Measurements from ENCODE around the gene TBC1D4.

The TBC1D4 gene, protein sequence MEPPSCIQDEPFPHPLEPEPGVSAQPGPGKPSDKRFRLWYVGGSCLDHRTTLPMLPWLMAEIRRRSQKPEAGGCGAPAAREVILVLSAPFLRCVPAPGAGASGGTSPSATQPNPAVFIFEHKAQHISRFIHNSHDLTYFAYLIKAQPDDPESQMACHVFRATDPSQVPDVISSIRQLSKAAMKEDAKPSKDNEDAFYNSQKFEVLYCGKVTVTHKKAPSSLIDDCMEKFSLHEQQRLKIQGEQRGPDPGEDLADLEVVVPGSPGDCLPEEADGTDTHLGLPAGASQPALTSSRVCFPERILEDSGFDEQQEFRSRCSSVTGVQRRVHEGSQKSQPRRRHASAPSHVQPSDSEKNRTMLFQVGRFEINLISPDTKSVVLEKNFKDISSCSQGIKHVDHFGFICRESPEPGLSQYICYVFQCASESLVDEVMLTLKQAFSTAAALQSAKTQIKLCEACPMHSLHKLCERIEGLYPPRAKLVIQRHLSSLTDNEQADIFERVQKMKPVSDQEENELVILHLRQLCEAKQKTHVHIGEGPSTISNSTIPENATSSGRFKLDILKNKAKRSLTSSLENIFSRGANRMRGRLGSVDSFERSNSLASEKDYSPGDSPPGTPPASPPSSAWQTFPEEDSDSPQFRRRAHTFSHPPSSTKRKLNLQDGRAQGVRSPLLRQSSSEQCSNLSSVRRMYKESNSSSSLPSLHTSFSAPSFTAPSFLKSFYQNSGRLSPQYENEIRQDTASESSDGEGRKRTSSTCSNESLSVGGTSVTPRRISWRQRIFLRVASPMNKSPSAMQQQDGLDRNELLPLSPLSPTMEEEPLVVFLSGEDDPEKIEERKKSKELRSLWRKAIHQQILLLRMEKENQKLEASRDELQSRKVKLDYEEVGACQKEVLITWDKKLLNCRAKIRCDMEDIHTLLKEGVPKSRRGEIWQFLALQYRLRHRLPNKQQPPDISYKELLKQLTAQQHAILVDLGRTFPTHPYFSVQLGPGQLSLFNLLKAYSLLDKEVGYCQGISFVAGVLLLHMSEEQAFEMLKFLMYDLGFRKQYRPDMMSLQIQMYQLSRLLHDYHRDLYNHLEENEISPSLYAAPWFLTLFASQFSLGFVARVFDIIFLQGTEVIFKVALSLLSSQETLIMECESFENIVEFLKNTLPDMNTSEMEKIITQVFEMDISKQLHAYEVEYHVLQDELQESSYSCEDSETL (N-terminal part only)

DNA sequence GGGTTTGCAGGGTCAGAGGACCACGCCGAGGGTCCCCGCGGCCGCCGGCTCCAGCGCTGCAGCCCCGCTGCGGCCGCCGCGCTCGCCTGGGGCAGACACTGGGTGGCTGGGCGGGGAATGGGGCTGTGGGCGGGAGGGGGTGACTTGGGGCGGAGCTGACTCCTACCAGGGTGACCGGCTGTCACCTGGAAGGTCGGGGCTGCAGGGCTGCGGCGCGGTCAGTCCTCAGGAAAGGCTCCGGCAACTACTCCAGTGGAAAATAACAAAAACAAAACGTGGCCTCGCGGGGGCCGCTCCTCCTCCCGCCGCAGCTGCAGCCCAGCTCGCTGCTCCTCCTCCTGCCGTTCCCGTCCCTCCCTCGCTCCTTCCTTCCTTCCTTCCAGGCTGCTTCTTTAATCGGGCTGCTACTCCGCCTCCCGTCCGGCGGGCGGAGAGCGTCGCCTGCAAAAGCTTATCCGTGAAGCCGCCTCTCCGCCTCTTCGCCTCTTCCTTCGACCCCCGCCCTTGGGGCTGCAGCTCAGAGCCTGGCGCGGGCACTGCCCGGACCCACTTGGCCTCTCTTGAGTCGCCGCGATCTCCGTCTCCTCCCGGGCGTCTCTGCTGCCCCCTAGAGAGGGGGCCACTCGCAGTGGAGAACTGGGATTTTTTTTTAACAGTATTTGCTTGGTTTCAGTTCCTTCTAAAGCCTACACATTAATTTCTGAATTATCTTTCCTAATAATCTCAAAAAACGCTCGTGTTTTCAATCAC is at the start of gene TBC1D4:
TBC1D4 (minus strand) TSS at position 100 of the 750 bp plus-strand sequence. CDS start 402 bp downstream, outside the sequence.
- DNase-seq (ENCODE audit: extremely low read depth in 1 of 2, low read depth in 1 of 2), result peak in 1 of 2 donors; percentile 34

DNA sequence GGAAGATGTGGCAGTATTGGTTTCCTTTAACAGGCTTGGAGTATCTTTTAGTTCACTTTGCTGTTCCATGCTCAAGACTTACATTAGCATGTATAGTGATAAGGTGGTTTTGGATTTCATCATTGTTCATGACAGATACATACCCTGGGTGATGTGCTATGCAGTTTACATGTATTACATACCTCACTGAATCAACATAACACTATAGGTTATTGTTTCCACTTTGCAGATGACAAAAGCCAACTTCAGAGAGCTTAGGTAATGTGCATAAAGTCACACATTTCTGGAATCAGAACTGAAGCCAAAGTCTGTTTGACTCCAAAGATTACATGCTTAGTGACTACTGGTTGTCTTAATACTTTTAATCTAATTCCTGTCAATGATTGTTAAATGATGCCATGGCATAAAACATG is 48.6 kb upstream of the TBC1D4 start:
- DNase-seq (ENCODE audit: extremely low read depth in 1 of 2, low read depth in 1 of 2), result no peak

DNA sequence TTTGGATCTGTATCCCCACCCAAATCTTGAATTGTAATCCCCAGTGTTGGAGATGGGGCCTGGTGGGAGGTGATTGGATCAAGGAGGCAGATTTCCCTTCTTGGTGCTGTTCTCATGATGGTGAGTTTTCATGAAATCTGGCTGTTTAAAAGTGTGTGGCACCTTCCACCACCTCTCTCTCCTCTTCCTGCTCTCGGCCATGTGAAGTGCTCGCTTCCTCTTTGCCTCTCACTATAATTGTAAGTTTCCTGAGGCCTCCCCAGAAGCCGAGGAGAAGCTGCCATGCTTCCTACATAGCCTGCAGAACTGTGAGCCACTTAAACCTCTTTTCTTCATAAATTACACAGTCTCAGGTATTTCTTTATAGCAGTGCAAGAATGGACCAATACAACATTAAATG is 40.0 kb upstream of the TBC1D4 start:
- no peak for DNase-seq (ENCODE audit: extremely low read depth in 1 of 2, low read depth in 1 of 2)

DNA sequence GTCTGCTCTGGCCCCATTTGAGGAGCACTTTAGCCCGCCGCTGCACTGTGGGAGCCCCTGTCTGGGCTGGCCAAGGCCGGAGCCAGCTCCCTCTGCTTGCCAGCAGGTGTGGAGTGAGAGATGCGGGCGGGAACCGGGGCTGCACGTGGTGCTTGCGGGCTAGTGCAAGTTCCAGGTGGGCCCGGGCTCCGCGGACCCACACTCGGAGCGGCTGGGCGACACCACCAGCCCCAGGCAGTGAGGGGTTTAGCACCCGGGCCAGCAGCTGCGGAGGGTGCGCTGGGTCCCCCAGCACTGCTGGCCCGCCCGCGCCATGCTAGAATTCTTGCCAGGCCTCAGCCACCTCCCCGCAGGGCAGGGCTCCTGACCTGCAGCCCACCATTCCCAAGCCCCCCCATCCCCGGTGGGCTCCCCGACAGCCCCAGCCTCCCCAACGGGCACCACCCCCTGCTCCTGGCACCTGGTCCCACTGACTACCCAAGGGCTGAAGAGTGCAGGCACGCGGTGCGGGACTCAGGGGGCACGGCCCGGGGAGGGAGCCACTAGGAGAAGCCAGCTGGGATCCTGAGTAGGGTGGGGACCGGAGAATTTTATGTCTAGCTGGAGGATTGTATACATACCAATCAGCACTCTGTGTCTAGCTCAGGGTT is 36.6 kb upstream of the TBC1D4 start:
- DNase-seq (ENCODE audit: extremely low read depth in 1 of 2, low read depth in 1 of 2), result no peak

DNA sequence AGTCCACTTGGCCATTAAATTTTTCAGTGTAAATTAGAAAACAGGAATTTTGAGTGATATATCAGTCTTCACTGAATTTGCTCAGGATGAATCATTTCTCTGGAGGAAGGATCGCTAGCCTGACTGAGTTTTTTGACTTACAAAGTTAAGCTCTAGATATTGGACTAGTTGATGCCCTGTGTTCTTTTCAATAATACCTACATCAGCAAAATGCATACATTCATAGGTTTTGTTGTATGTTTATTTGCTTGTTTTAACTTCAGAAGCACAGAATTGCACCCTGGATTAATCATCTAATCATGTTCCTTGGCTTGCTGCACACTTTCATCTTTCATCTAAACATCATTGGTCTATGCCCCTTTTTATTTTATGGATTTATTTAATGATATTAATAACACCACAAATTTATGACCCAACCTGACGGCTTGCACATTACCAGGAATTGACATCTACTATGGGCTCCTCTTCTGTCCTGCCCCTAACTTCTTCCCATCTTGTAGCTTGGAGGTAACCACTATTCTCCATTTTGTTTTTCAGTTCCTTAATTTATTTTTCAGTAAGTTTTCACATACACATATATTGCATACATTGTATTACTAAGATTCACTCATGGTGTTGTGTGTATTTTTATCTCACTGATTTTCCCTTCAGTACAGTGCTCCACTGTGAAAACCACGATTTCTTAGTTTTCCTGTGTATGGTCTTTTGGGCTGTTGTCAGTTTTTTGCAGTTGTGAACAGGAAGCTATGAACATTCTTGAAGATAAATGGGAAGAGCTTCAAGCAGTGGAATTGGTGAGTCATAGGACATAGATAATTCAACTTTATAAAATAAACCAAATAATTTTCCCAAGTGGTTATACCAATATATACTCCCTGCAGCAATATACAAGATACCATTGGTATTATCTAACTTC is 32.4 kb upstream of the TBC1D4 start:
- no peak for DNase-seq (ENCODE audit: extremely low read depth in 1 of 2, low read depth in 1 of 2)

DNA sequence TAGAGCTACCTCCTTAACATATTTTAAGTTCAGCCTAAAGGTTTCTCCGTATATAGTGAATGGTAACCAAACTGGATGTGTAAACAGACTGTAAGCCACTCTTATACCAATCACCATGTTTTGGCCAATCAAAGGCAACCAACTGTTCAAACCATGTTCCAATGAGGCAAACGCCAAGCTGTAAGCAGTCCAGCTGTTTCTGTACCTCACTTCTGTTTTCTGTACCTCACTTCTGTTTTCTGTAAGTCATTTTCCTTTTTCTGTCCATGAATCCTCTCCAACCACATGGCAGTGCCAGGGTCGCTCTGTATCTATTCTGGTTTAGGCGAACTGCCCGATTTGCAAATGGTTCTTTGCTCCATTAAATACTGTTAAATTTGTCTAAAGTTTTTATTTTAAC is 31.3 kb upstream of the TBC1D4 start:
- no peak for DNase-seq (ENCODE audit: extremely low read depth in 1 of 2, low read depth in 1 of 2)

DNA sequence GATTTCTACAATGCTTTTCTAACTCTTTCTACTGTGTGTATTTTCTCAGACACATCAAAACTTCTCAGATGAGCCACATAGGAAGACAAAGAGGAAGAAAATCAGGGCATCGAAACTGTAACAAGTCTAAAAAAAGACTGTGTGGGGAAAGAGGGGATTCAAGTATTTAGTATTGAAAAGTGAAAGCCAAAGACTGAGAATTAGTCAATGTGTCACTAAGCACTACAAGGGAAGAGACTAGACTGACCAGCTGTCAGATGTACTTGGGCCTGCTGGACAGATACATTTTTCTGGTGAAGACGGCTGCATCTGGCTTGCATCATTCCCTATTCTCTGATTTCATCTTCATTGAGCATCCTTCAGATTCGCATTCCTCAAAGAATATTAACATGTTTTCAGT is 30.3 kb upstream of the TBC1D4 start:
- no peak for DNase-seq (ENCODE audit: extremely low read depth in 1 of 2, low read depth in 1 of 2)

DNA sequence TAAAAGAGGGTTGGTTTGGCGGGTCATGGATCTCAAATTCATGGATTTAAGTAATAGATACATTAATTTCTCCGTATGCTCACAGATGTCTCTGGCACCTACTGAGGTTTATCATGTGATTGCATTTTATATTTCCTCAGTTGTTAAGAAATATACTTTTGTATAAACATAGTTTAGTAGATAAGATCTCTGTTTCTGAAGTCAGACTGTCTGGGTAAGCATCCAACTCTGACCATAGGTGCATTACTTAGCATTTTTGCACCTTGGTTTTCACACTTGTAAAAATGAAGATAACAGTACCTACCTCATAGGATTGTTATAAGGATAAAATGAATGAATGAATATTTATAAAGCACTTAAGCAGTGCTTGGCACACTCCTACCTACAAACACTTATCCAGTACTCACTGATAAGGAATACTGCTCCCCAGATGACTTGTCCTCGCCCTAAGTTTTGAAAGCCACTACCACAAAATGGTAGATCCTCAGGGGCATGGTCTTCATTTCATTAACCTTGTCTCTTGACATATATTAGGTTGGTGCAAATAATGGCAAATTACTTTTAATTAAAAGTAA is 29.2 kb upstream of the TBC1D4 start:
- no peak for DNase-seq (ENCODE audit: extremely low read depth in 1 of 2, low read depth in 1 of 2)

DNA sequence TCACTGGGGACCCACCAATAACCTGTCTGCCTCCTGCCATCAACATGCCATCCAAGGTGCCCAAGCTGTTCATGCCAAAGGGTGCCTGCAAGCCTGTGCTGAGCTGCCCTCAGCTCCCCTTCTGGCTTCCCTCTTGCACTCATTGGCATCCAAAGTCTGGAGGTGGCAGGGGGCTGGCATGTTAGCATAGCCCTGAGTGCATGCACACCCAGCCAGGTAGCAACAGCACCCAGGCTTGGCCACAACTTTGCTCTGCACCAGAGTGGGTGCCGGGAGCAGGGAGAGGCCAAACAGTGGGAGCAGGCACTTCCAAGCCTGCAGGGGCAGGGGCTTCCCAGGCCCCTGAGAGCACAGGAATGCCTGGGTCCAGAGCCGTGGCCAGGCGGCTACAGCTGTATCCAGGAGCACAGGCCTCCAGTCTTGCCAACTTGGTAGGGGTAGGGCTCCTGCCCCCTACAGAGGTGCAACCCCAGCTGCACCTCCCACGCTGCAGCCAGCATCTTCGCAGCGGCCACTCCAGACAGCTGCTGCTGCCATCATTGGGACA is 26.1 kb upstream of the TBC1D4 start:
- DNase-seq (ENCODE audit: extremely low read depth in 1 of 2, low read depth in 1 of 2), result no peak

DNA sequence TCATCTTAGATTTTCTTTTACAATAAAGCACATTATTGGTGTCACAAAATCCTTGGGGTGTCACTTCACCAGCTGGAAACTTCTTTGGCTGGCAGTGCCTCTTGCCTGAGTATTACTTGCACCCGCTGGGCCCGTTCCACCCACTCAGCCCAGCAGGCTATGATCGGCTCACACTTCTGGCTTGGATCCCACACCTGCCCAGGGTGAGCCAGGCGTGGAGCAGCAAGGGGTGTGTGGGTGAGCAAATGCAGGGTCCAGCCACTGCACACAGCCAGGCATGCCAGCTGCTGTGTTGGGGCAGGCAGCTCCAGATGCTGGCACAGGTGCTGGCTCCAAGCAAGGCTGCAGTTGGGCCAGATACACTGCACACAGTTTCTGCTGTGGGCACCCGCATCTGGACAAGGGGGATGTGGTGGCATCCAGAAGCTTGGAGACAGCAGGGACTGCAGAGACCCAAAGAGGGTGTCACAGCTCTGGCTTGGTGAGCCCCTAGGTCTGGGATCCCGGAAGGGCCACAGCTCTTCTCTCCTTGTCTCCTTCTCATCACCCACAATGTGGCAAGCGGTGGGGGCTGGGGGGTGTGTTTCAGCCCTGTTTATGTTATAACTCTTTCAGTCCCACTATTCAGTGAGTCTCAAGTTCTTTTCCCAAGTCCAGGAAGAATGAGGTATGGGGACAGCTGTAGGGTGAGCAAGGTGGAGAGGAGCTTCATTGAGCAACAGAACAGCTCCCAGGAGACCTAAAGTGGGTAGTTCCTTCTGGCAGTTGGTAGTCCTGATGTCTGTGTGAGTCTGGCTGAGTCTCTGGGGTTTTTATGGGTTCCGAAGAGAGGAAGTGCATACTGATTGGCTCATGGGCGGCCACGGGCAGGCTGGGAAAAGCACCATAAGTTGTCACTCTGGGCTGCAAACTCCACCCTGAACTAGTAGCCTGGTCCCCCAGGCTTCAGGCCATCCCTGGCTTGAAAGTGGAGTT is 25.3 kb upstream of the TBC1D4 start:
- DNase-seq (ENCODE audit: extremely low read depth in 1 of 2, low read depth in 1 of 2), result no peak

DNA sequence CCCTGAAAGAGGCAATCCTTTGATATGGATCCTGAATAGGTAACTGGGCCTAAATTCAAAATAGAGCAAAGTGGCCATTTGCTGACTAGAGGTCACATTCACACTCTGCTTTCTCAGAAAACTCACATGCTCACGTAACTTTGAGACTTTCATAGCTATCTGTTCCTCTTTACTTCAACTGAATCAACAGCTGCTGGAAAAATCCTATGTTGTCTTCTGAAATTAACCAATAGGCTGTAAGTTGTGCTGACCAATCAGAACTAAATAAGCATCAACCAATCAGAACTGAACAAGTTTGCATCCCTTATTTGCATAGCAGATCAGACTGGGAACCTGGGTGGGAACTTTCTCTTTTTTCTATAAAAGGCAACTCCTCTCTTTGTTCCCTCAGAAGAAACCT is 24.0 kb upstream of the TBC1D4 start:
- DNase-seq (ENCODE audit: extremely low read depth in 1 of 2, low read depth in 1 of 2), result no peak

DNA sequence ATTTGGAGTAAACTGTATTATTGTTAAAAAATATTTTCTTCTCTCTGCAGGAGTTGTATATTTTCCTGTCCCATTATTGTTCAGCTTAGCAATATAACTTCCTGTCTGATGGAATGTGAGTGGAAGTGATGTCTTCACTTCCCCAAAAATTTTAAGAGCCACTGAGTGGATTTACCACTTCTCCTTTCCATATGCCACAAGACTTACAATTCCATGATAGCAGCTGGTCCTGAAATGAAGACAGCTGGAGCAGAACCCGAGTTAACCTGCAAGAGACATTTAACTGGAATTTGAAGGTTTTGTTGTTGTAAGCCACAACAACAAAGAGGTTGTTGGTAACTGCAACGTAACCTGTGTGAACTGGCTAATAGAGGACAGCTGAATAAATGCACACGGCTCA is 23.4 kb upstream of the TBC1D4 start:
- DNase-seq (ENCODE audit: extremely low read depth in 1 of 2, low read depth in 1 of 2), result no peak

DNA sequence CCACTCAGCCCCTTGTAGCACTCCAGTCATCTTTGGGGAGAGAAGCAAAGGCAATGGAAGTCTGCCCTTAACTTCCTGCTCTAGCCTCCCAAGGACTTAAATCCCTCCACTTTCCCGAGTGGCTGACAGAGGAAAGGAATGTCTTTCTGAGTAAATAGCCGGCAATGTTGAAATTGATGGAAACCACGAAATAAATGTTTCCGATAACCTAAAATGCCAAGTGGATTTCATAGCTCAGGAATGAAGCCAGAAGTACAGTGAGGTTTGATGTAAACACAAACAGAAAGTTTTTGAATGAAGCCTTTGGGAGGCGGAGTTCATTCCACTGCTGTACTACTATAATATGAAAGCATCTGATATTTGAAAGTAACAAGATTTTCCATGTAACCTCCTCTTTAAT is 14.0 kb upstream of the TBC1D4 start:
- no peak for DNase-seq (ENCODE audit: extremely low read depth in 1 of 2, low read depth in 1 of 2)

DNA sequence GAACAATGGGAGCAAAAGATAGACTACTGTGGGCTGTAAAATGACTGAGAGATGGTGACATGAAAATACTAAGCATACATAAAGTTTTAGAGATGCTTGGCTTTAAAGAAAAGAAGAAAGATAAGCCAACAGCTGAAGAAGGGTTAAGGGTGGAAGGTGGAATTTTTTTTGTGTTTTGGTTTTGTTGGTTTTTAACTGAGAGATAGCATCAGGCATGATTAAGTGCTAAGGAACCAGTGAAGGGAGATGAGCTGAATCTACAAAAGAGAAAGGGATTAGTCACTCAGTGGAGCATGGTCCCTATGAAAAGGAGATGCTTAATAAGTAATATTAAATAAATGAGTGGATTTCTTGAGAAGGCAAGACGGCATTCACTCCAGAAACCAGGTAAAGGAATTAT is 12.5 kb upstream of the TBC1D4 start:
- no peak for DNase-seq (ENCODE audit: extremely low read depth in 1 of 2, low read depth in 1 of 2)

DNA sequence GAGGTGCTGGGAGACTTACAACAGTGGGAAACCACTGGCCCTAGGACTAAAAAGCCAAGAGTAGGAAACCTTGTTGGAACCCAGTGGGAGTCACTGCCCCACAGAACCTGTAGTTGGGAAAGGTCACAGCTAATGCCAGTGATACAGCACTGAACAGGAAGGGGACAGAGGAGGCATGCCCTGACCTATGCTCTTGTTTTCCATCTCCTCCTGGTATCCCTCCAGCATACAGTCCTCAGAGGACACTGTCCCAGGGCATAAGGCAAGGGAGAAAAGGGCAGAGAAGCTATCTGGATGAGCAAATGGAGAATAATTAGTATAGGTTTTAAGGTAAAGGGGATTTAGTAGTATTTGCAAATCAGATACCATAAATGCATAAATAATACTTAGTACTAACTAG is 11.2 kb upstream of the TBC1D4 start:
- DNase-seq (ENCODE audit: extremely low read depth in 1 of 2, low read depth in 1 of 2), result no peak

DNA sequence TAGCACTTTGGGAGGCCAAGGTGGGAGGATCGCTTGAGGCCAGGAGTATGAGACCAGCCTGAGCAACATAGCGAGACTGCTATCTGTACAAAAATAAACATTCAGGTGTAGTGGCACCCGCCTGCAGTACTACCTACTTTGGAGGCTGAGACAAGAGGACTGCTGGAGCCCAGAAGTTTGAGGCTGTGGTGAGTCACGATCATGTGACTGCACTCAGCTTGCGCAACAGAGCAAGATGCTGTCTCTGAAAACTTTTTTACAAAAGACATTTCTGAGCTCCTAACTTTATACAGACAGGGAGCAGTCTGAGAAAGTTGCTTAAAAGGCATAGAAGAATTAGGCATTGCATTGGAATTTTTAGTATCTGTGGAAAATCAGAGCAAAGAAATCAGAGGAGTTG is 10.4 kb upstream of the TBC1D4 start:
- no peak for DNase-seq (ENCODE audit: extremely low read depth in 1 of 2, low read depth in 1 of 2)

DNA sequence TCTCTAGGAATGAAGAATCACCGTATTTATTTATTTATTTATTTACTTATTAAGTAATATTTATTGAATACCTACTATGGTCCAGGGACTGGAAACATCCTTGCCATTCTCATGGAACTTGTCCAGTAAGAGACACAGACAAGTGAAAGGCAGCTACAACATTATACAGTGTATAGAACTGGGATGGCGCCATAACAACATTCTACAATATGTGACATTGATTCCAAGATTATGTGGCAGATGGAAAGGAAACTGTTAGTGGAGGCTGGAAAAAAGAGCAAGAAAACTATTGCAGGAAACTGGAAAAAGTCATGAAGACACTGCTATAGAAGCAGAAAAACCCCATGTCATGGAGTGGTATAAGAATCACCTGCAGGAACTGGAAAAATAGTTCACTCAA is 9.4 kb upstream of the TBC1D4 start:
- no peak for DNase-seq (ENCODE audit: extremely low read depth in 1 of 2, low read depth in 1 of 2)
